ENCODE measurements around the gene SYNDIG1. TPM values are rescaled to one million over a fixed set of nuclear protein-coding genes. Genes with fewer than 3 reads are reported as not detected.

SYNDIG1 gene
- total RNA-seq, 1 experiment from 2014 or later, result 5.4 TPM

- WGBS (ENCODE audit: extremely low coverage, insufficient read length, low lambda C conversion rate), result no CpG with 5 or more reads among the region's 14 CpGs
- DNase-seq, result no peak
- Histone ChIP-seq H3K56ac (ENCODE audit: insufficient read length, low read depth, low read length) (no peak overlapping the region), H3K79me2 (ENCODE audit: insufficient read depth, low read length) (no peaks in the 10 kb centered on the region), H3K27ac (ENCODE audit: insufficient read length, low read depth, low read length) (no peak overlapping the region), H2BK15ac (ENCODE audit: low read depth, low read length) (no peak overlapping the region), H3K79me1 (ENCODE audit: insufficient read depth, low read depth, low read length, poor library complexity, severe bottlenecking) (no peaks in the 10 kb centered on the region), H3K9ac (ENCODE audit: extremely low read depth, insufficient read length, low read length) (no peak overlapping the region), H2BK12ac (ENCODE audit: insufficient read length, low read depth, low read length) (no peak overlapping the region), H3K18ac (ENCODE audit: insufficient read length, low read depth, low read length) (no peak overlapping the region), H2BK120ac (ENCODE audit: low read depth, low read length, poor library complexity, severe bottlenecking) (no peak overlapping the region), H3K27me3 (ENCODE audit: insufficient read depth, low read length) (no peaks in the 10 kb centered on the region), H3K23me2 (ENCODE audit: insufficient read length, low read depth, low read length, poor library complexity, severe bottlenecking) (no peaks in the 10 kb centered on the region), H4K5ac (ENCODE audit: insufficient read length, low read depth, low read length) (no peak overlapping the region), H2AK5ac (ENCODE audit: insufficient read length, low read length) (no peak overlapping the region), H3T11ph (ENCODE audit: low read length) (no peak overlapping the region), H3K23ac (ENCODE audit: insufficient read length, low read depth, low read length) (no peak overlapping the region), H3K4ac (ENCODE audit: low read depth, low read length) (no peak overlapping the region), H2BK20ac (ENCODE audit: low read depth, low read length, poor library complexity, severe bottlenecking) (no peak overlapping the region), H3K4me2 (ENCODE audit: insufficient read depth, insufficient read length, low read length) (no peak overlapping the region), H4K8ac (replicated peaks; ENCODE audit: insufficient read length, low read depth, low read length) (no peak overlapping the region), H4K20me1 (ENCODE audit: control insufficient read depth, insufficient read depth, insufficient read length) (no peaks in the 10 kb centered on the region), H2AFZ (ENCODE audit: low read length) (no peak overlapping the region), H3K9me3 (ENCODE audit: control insufficient read depth, low read depth, low read length) (no peaks in the 10 kb centered on the region), H3K14ac (ENCODE audit: insufficient read depth, low read length) (no peak overlapping the region), H3K4me1 (ENCODE audit: insufficient read depth, low read length) (no peaks in the 10 kb centered on the region), H2BK5ac (ENCODE audit: insufficient read length, low read length) (no peak overlapping the region), H4K91ac (ENCODE audit: insufficient read length, low read depth, low read length) (no peak overlapping the region)
- Mint-ChIP-seq H3K36me3 (ENCODE audit: insufficient read depth in 1 of 3, low read depth in 3 of 3) (peaks cover 0 to 3% (median 0%) of the 10 kb centered on the region in 3 experiments; a peak in 2 of 7 replicates), H3K4me3 (no peak overlapping the region), H3K9me3 (peaks cover 0 to 4% of the 10 kb centered on the region in 2 experiments; a peak in 1 of 5 replicates), H3K27me3 (ENCODE audit: low read depth) (no peaks in the 10 kb centered on the region), H3K27ac (no peak overlapping the region), H3K4me1 (peaks cover 0 to 7% of the 10 kb centered on the region in 2 experiments; a peak in 1 of 4 replicates)
- no peak for TF ChIP-seq CTCF (conservative IDR thresholded peaks at IDR 0.05)
Observed at GRCh38 chr20:24681634-24682495, 212.4 kb downstream of the SYNDIG1 start.
